Measurements from ENCODE around the gene KRT28. TPM values are rescaled to one million over a fixed set of nuclear protein-coding genes. Genes with fewer than 3 reads are reported as not detected.

The KRT28 gene
- total and polyA plus RNA-seq, 2 of the 13 experiments (the other 11 are each of a cell fraction or from before 2014, with no cell fraction given) = not detected

GRCh38 chr17:40796846-40797245 lies 2.9 kb downstream of the KRT28 start (continued):
- no peak for TF ChIP-seq USF2 (IDR thresholded peaks at IDR 0.05; ENCODE audit: low read depth, low read length)
- TF ChIP-seq USF2 (CRISPR knock-in tag; IDR thresholded peaks at IDR 0.05; ENCODE audit: borderline replicate concordance) = no peak
- TF ChIP-seq TEAD3 (CRISPR knock-in tag; optimal IDR thresholded peaks at IDR 0.05; ENCODE audit: borderline replicate concordance) = no peak
- TF ChIP-seq ZNF768 (CRISPR knock-in tag; IDR thresholded peaks at IDR 0.05) = 0 out of 2 replicates have a peak, but pooled peaks have one; percentile 7
- TF ChIP-seq ZBTB2 (CRISPR knock-in tag; IDR thresholded peaks at IDR 0.05; ENCODE audit: low read depth) = no peak
- TF ChIP-seq CAMTA2 (CRISPR knock-in tag; IDR thresholded peaks at IDR 0.05; ENCODE audit: borderline replicate concordance) = no peak
- TF ChIP-seq ZNF549 (CRISPR knock-in tag; IDR thresholded peaks at IDR 0.05) = no peak
- no peak for TF ChIP-seq SIN3A (IDR thresholded peaks at IDR 0.05; ENCODE audit: borderline replicate concordance, low read depth, low read length)
- TF ChIP-seq NONO (IDR thresholded peaks at IDR 0.05) = no peak
- no peak for TF ChIP-seq NONO (CRISPR knock-in tag; conservative IDR thresholded peaks at IDR 0.05)
- TF ChIP-seq ZBTB33 (CRISPR knock-in tag; IDR thresholded peaks at IDR 0.05) = no peak
